IMR-90 (cell line): ENCODE data around the gene TSGA10. TPM values are rescaled to one million over a fixed set of nuclear protein-coding genes. Genes with fewer than 3 reads are reported as not detected.

Experiments used
- ATAC-seq: fragments of 200-7000 bp; cut with Tn5 transposase; 2 replicates; pipeline ENCODE4 v1.9.1; 2020; ENCODE audit warnings: low read depth, mild to moderate bottlenecking, moderate library complexity
- BruUV-seq: library from RNA; stranded (reverse); fragments of 400-500 nt; replicated peaks from 2 replicates; lab custom pipeline; 2021; lab: Mats Ljungman, UMichigan
- CTCF ChIA-PET: fragments of 300-600 bp; formaldehyde crosslinking; extraction: SDS; loops from one replicate; lab custom pipeline; 2021; ENCODE audit warnings: antibody characterized with exemption; lab: Yijun Ruan, JAX
- POLR2A ChIA-PET: fragments of 300-600 bp; sonication (Branson Sonifier 250); formaldehyde crosslinking; loops from one replicate; lab custom pipeline; 2022; ENCODE audit warnings: antibody characterized with exemption; ENCODE audit not compliant: unreplicated experiment; lab: Charles Lee
- DNase-seq: peaks from one replicate; pipeline ENCODE4 v3.0.0; 2013
- H2AFZ ChIP-seq: replicated peaks from 2 replicates; pipeline ENCODE3; 2013; ENCODE audit warnings: low read length, mild to moderate bottlenecking; ENCODE audit not compliant: poor library complexity
- H2AK5ac ChIP-seq: 2 replicates; pipeline ENCODE4 v1.6.1; 2013; ENCODE audit warnings: low read depth, low read length, inconsistent platforms
- H2AK9ac ChIP-seq: replicated peaks from 2 replicates; pipeline ENCODE3; 2013; ENCODE audit warnings: mild to moderate bottlenecking, low read depth, low read length, moderate library complexity; ENCODE audit not compliant: poor library complexity
- H2BK120ac ChIP-seq: 2 replicates; pipeline ENCODE4 v1.6.1; 2013; ENCODE audit warnings: low read depth, low read length, inconsistent platforms
- H2BK15ac ChIP-seq: 3 replicates; pipeline ENCODE4 v1.6.1; 2013; ENCODE audit warnings: low read depth, low read length, inconsistent platforms
- H2BK20ac ChIP-seq: 2 replicates; pipeline ENCODE4 v1.6.1; 2013; ENCODE audit warnings: low read depth, mild to moderate bottlenecking, inconsistent platforms, low read length, moderate library complexity
- H2BK5ac ChIP-seq: 2 replicates; pipeline ENCODE4 v1.6.1; 2013; ENCODE audit warnings: mild to moderate bottlenecking, low read depth, low read length, inconsistent platforms; ENCODE audit not compliant: poor library complexity, severe bottlenecking
- H3K14ac ChIP-seq: replicated peaks from 2 replicates; pipeline ENCODE4 v1.6.1; 2013; ENCODE audit warnings: low read depth, low read length, inconsistent platforms
- H3K18ac ChIP-seq: 2 replicates; pipeline ENCODE4 v1.6.1; 2013; ENCODE audit warnings: low read depth, low read length, control low read depth
- H3K23ac ChIP-seq: 2 replicates; pipeline ENCODE4 v1.6.1; 2013; ENCODE audit warnings: low read depth, low read length, inconsistent platforms
- H3K27ac ChIP-seq: 2 replicates; pipeline ENCODE4 v1.5.1; 2013; ENCODE audit warnings: mild to moderate bottlenecking, control low read depth, low read length; ENCODE audit not compliant: insufficient read depth
- H3K27me3 ChIP-seq: 2 replicates; pipeline ENCODE4 v1.6.1; 2013; ENCODE audit warnings: low read length; ENCODE audit not compliant: control insufficient read depth, insufficient read depth
- H3K36me3 ChIP-seq: 2 replicates; pipeline ENCODE4 v1.6.1; 2013; ENCODE audit warnings: low read length, mixed read lengths; ENCODE audit not compliant: control insufficient read depth, insufficient read depth
- H3K4ac ChIP-seq: 2 replicates; pipeline ENCODE4 v1.6.1; 2013; ENCODE audit warnings: low read depth, low read length, inconsistent platforms
- H3K4me1 ChIP-seq: 2 replicates; pipeline ENCODE4 v1.6.1; 2013; ENCODE audit warnings: low read length, mixed read lengths; ENCODE audit not compliant: control insufficient read depth, insufficient read depth
- H3K4me2 ChIP-seq: 2 replicates; pipeline ENCODE4 v1.6.1; 2013; ENCODE audit warnings: low read depth, mild to moderate bottlenecking, control low read depth, low read length, moderate library complexity
- H3K4me3 ChIP-seq: 2 replicates; pipeline ENCODE4 v1.5.1; 2013; ENCODE audit warnings: low read depth, mild to moderate bottlenecking, control low read depth, low read length, moderate library complexity; ENCODE audit not compliant: insufficient read depth
- H3K56ac ChIP-seq: 2 replicates; pipeline ENCODE4 v1.6.1; 2013; ENCODE audit warnings: low read length, inconsistent platforms; ENCODE audit not compliant: insufficient read depth; ENCODE audit errors: extremely low read depth
- H3K79me1 ChIP-seq, 2 experiments: 2 replicates each; pipeline ENCODE4 v1.6.1; 2013; ENCODE audit warnings: low read length in 2 of 2, inconsistent platforms in 1 of 2, low read depth in 1 of 2
- H3K9ac ChIP-seq: 2 replicates; pipeline ENCODE4 v1.6.1; 2013; ENCODE audit warnings: low read depth, low read length, control low read depth
- H3K9me1 ChIP-seq: 2 replicates; pipeline ENCODE4 v1.6.1; 2013; ENCODE audit warnings: low read length, inconsistent platforms; ENCODE audit not compliant: insufficient read depth
- H3K9me3 ChIP-seq: 2 replicates; pipeline ENCODE4 v1.6.1; 2013; ENCODE audit warnings: low read length; ENCODE audit not compliant: control insufficient read depth, insufficient read depth
- H4K20me1 ChIP-seq: 2 replicates; pipeline ENCODE4 v1.6.1; 2013; ENCODE audit warnings: low read length, inconsistent platforms; ENCODE audit not compliant: insufficient read depth
- H4K5ac ChIP-seq: 2 replicates; pipeline ENCODE4 v1.6.1; 2013; ENCODE audit warnings: mild to moderate bottlenecking, low read depth, low read length, control low read depth
- H4K8ac ChIP-seq, 2 experiments: 2 replicates each; pipeline ENCODE4 v1.6.1; 2013; ENCODE audit warnings: low read depth in 2 of 2, low read length in 2 of 2, control low read depth in 1 of 2, inconsistent platforms in 1 of 2
- H4K91ac ChIP-seq: 2 replicates; pipeline ENCODE4 v1.6.1; 2013; ENCODE audit warnings: low read depth, low read length, inconsistent platforms; ENCODE audit not compliant: insufficient read depth
- BHLHE40 ChIP-seq: fragments of 150-350 bp; IDR thresholded peaks from 2 replicates; pipeline ENCODE4 v1.6.1; 2016; ENCODE audit warnings: mild to moderate bottlenecking, low read depth, low read length
- CEBPB ChIP-seq: IDR thresholded peaks from 2 replicates; pipeline ENCODE4 v1.6.1; 2012; ENCODE audit warnings: low read depth, low read length, improper control_type of control experiment
- CHD1 ChIP-seq: IDR thresholded peaks from 2 replicates; pipeline ENCODE4 v1.6.1; 2012; ENCODE audit warnings: low read depth, low read length, improper control_type of control experiment
- CTCF ChIP-seq: conservative IDR thresholded peaks from 2 replicates; pipeline ENCODE4 v1.5.1; 2012; ENCODE audit warnings: mild to moderate bottlenecking, low read depth, low read length, improper control_type of control experiment
- FOS ChIP-seq: fragments of 150-350 bp; IDR thresholded peaks from 2 replicates; pipeline ENCODE4 v1.6.1; 2016; ENCODE audit warnings: low read depth, low read length
- MAFK ChIP-seq: IDR thresholded peaks from 2 replicates; pipeline ENCODE4 v1.6.1; 2012; ENCODE audit warnings: low read depth, low read length, improper control_type of control experiment
- MAZ ChIP-seq: IDR thresholded peaks from 2 replicates; pipeline ENCODE4 v1.6.1; 2012; ENCODE audit warnings: low read depth, mild to moderate bottlenecking, low read length, improper control_type of control experiment, moderate library complexity, borderline replicate concordance
- MXI1 ChIP-seq: IDR thresholded peaks from 2 replicates; pipeline ENCODE4 v1.6.1; 2012; ENCODE audit warnings: low read depth, mild to moderate bottlenecking, low read length, moderate library complexity, borderline replicate concordance
- NFE2L2 ChIP-seq: fragments of 150-350 bp; IDR thresholded peaks from 2 replicates; pipeline ENCODE4 v1.6.1; 2016; ENCODE audit warnings: low read depth, mild to moderate bottlenecking, low read length
- POLR2A ChIP-seq: IDR thresholded peaks from 2 replicates; pipeline ENCODE4 v1.6.1; 2012; ENCODE audit warnings: mild to moderate bottlenecking, low read depth, low read length
- RAD21 ChIP-seq: IDR thresholded peaks from 2 replicates; pipeline ENCODE4 v1.6.1; 2012; ENCODE audit warnings: low read length, improper control_type of control experiment
- RCOR1 ChIP-seq: IDR thresholded peaks from 2 replicates; pipeline ENCODE4 v1.6.1; 2012; ENCODE audit warnings: mild to moderate bottlenecking, low read length, improper control_type of control experiment; ENCODE audit not compliant: insufficient replicate concordance
- SMC3 ChIP-seq: fragments of 150-350 bp; IDR thresholded peaks from 2 replicates; pipeline ENCODE4 v1.6.1; 2016; ENCODE audit warnings: low read depth, mild to moderate bottlenecking, antibody characterized with exemption, low read length, moderate library complexity
- WGBS, 2 experiments: methylation state at CpG; one replicate each; pipeline versions ENCODE4 v1.1.5 to v1.1.7; 2013; ENCODE audit warnings: missing lambda C conversion rate in 2 of 2; ENCODE audit not compliant: insufficient read length in 1 of 2; ENCODE audit errors: extremely low coverage in 2 of 2; 5-methylcytosine and 5-hydroxymethylcytosine counted together
- dilution Hi-C: fragments of 300-500 bp; cut with HindIII; formaldehyde crosslinking; loops from one replicate; pipeline ENCODE4 v1.14.3; 2018; ENCODE audit warnings: low sequenced_read_pairs; ENCODE audit not compliant: unreplicated experiment
- in situ Hi-C: fragments of 300-500 bp; cut with MboI; formaldehyde crosslinking; loops from 3 replicates; pipeline ENCODE4 v1.14.3; 2019; ENCODE audit warnings: low sequenced_read_pairs, inconsistent platforms, mixed read lengths
- intact Hi-C: fragments of 100-400 bp; cut with micrococcal nuclease; formaldehyde crosslinking; loops from 2 replicates; pipeline ENCODE4 v1.10.0; 2022
- polyA plus RNA-seq, 3 experiments: library from polyadenylated mRNA; depleted of rRNA; stranded (reverse); fragments of >200 nt; gene quantifications; 2 replicates each; pipeline ENCODE4 v1.2.3, GENCODE V29; 2012; ENCODE audit warnings: low replicate concordance in 1 of 3
- total RNA-seq: library from RNA; depleted of rRNA; stranded (reverse); fragments of >200 nt; gene quantifications from 2 replicates; pipeline ENCODE4 v1.2.3, GENCODE V29; 2012
- TF ChIP-seq, protein P1 (sequence below): fragments of 150-350 bp; IDR thresholded peaks from 2 replicates; pipeline ENCODE4 v1.6.1; 2016; ENCODE audit warnings: low read depth, mild to moderate bottlenecking, low read length, moderate library complexity, borderline replicate concordance
- TF ChIP-seq, protein P2 (sequence below): fragments of 150-350 bp; IDR thresholded peaks from 2 replicates; pipeline ENCODE4 v1.6.1; 2017; ENCODE audit warnings: mild to moderate bottlenecking, antibody characterized with exemption, low read length, low read depth

The TSGA10 gene
- total and polyA plus RNA-seq, 2 of the 4 experiments (the other 2 are of a cell fraction): 0.32 to 0.54 TPM

DNA sequence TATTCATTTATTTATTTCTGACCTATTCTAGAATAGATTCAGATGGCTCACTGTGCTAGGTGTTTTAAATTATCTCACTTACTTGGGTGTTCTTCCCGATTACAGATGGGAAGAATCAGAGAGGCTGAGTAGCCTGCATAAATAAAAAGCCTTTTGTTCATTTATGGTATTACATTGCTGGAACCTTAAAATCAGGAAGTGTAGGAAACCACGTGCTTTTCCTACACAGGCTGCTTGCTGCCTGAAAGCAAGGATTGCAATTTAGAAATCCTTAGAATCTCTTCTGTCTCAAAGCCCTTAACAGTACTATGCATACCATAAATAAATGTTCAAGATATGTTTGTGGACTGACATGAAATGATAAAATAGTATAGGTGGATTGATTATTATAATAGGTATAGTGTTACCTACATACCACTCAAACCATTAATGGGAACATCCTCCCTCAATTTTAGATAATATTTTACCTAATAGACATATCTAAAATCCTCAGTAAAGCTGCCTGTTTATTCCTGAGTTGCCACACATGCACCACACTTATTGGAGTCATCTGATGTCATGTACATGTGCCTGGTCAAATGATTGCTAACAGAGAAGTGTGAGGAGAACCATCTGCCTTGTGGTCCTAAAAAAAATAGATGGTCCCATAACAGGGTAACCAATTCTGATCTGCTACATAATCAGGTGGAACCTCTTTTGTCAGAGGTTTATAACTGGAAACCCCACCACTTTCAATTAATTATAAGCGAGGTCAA lies 86.7 kb downstream of the TSGA10 start:
- H3K9me3 ChIP-seq: no peaks in the 10 kb centered on the region
- ChIA-PET CTCF (interaction anchor here (2.9 kb wide), 1 partner anchor 419 kb away, joined by 20 read pairs; no protein-coding TSS in a partner anchor), POLR2A (no interaction called here)
- H4K8ac ChIP-seq: no peak overlapping the region
- no peak overlapping the region for H3K4ac ChIP-seq
- H3K36me3 ChIP-seq: no peaks in the 10 kb centered on the region
- no TSS peak for BruUV-seq
- H2BK120ac ChIP-seq: no peak overlapping the region
- H3K79me1 ChIP-seq: no peaks in the 10 kb centered on the region
- H3K27ac ChIP-seq: no peak overlapping the region
- no peak overlapping the region for H2BK15ac ChIP-seq
- DNase-seq (no peak), ATAC-seq (no peak)
- H2AK5ac ChIP-seq: no peak overlapping the region
- H3K9me1 ChIP-seq: no peaks in the 10 kb centered on the region
- H4K5ac ChIP-seq: no peak overlapping the region
- no peak overlapping the region for H2AK9ac ChIP-seq
- peaks cover 8% of the 10 kb centered on the region for H3K27me3 ChIP-seq
- H3K18ac ChIP-seq: no peak overlapping the region
- intact Hi-C loops (loop anchor here (5.0 kb wide), 2 partner anchors 656 to 1194 kb away; no protein-coding TSS in a partner anchor), in situ Hi-C loops (loop anchor here (5.0 kb wide), 1 partner anchor 421 kb away; no protein-coding TSS in a partner anchor), dilution Hi-C loops (no loop called here)
- H3K9ac ChIP-seq: no peak overlapping the region
- no peak overlapping the region for H3K14ac ChIP-seq
- H2BK20ac ChIP-seq: no peak overlapping the region
- no peak overlapping the region for H2AFZ ChIP-seq
- WGBS, 2 experiments: no CpG with 5 or more reads among the region's 3 CpGs
- no peaks in the 10 kb centered on the region for H3K4me1 ChIP-seq
- H4K91ac ChIP-seq: no peak overlapping the region
- no peak overlapping the region for H3K56ac ChIP-seq
- no peak overlapping the region for H3K4me2 ChIP-seq
- no peak overlapping the region for H3K4me3 ChIP-seq
- H3K23ac ChIP-seq: no peak overlapping the region
- no peak overlapping the region for H2BK5ac ChIP-seq
- H4K20me1 ChIP-seq: no peaks in the 10 kb centered on the region
- no peak for TF ChIP-seq RAD21
- TF ChIP-seq CHD1: no peak
- no peak for TF ChIP-seq FOS
- TF ChIP-seq CEBPB: no peak
- no peak for TF ChIP-seq MXI1
- TF ChIP-seq CTCF: no peak
- no peak for TF ChIP-seq MAFK
- no peak for TF ChIP-seq RCOR1
- TF ChIP-seq POLR2A: no peak
- TF ChIP-seq, protein P1, sequence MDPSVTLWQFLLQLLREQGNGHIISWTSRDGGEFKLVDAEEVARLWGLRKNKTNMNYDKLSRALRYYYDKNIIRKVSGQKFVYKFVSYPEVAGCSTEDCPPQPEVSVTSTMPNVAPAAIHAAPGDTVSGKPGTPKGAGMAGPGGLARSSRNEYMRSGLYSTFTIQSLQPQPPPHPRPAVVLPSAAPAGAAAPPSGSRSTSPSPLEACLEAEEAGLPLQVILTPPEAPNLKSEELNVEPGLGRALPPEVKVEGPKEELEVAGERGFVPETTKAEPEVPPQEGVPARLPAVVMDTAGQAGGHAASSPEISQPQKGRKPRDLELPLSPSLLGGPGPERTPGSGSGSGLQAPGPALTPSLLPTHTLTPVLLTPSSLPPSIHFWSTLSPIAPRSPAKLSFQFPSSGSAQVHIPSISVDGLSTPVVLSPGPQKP: no peak
- TF ChIP-seq MAZ: no peak
- TF ChIP-seq SMC3: no peak
- TF ChIP-seq, protein P2, sequence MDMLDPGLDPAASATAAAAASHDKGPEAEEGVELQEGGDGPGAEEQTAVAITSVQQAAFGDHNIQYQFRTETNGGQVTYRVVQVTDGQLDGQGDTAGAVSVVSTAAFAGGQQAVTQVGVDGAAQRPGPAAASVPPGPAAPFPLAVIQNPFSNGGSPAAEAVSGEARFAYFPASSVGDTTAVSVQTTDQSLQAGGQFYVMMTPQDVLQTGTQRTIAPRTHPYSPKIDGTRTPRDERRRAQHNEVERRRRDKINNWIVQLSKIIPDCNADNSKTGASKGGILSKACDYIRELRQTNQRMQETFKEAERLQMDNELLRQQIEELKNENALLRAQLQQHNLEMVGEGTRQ: no peak
- TF ChIP-seq BHLHE40: no peak
- TF ChIP-seq NFE2L2: no peak
